Thyroid gland (tissue), 4 donors: ENCODE data around the gene PLCD1. TPM values are rescaled to one million over a fixed set of nuclear protein-coding genes. Genes with fewer than 3 reads are reported as not detected.
"Not testable (repeated sequence)": the region's sequence is repeated elsewhere in the genome, so short reads cannot be mapped to it uniquely, and the experiment has no call there.

ENCODE experiments used
- DNase-seq, 2 donors: peaks; one replicate each; pipeline ENCODE4 v3.0.0-alpha.2; 2019
- H3K27ac ChIP-seq, 3 donors: fragments of 200-600 bp; sonication (generic); 1 replicate in 2 of 3; 2 replicates in 1 of 3; pipeline ENCODE4 v1.5.1; 2016 to 2019; ENCODE audit warnings: mild to moderate bottlenecking in 1 of 3, moderate library complexity in 1 of 3
- H3K27me3 ChIP-seq: fragments of 200-600 bp; sonication (generic); one replicate; pipeline ENCODE4 v1.5.1; 2019
- H3K36me3 ChIP-seq, 2 donors: fragments of 200-600 bp; sonication (generic); one replicate each; pipeline ENCODE4 v1.5.1; 2016 to 2019
- H3K4me1 ChIP-seq, 2 donors: fragments of 200-600 bp; sonication (generic); one replicate each; pipeline ENCODE4 v1.5.1; 2017 to 2019
- H3K4me3 ChIP-seq, 3 donors: fragments of 200-600 bp; sonication (generic); replicated peaks in 1 of 3; 1 replicate in 2 of 3; 2 replicates in 1 of 3; pipeline ENCODE4 v1.5.1; 2016; ENCODE audit warnings: mild to moderate bottlenecking in 1 of 3
- H3K9me3 ChIP-seq: fragments of 200-600 bp; sonication (generic); one replicate; pipeline ENCODE4 v1.5.1; 2017
- POLR2A ChIP-seq, 2 donors: fragments of 450-650 bp; IDR thresholded peaks; one replicate each; pipeline ENCODE4 v1.6.1; 2017; ENCODE audit warnings: antibody characterized with exemption in 2 of 2, mild to moderate bottlenecking in 2 of 2, moderate library complexity in 1 of 2
- WGBS, 2 donors: methylation state at CpG; one replicate each; pipeline ENCODE4 v1.1.5; 2017; 5-methylcytosine and 5-hydroxymethylcytosine counted together
- intact Hi-C: fragments of 100-400 bp; cut with DNase I; formaldehyde crosslinking; loops from one replicate; pipeline ENCODE4 v1.15.1; 2023
- total RNA-seq, 4 donors: library from RNA; depleted of rRNA; stranded (reverse); fragments of >200 nt; gene quantifications; one replicate each; pipeline ENCODE4 v1.2.3, GENCODE V29; 2016
- TF ChIP-seq, protein P1 (sequence below), 6 experiments: fragments of 200-600 bp in 3 of 6; fragments of 450-650 bp in 3 of 6; sonication (generic) in 3 of 6; IDR thresholded peaks; one replicate each; pipeline ENCODE4 v1.5.1; 2016 to 2019; ENCODE audit warnings: antibody characterized with exemption in 6 of 6, mild to moderate bottlenecking in 2 of 6, inconsistent platforms in 1 of 6, moderate library complexity in 1 of 6

The PLCD1 gene
- total RNA-seq, 4 donors from 2014 or later = 13.8 to 19.9 (median 16.0) TPM

DNA sequence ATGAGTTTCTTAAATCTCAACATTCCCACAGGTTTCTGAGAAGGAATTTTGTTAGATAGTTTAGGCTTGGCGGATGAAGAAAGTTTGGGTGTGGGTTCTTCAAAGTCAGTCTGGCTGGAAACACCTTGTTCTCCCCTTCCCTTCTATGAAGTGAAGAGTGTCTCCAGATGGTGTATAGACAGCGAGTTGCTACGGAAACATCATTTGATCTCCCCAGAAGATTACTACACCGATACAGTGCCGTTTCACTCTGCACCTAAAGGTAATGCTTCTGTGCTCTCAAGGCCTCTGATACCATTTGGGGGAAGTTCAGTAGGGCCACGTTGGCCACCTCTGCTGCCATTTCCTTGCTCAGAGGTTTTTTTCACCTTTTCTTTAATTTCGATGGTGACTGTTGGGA, 30.1 kb upstream of the PLCD1 start:
- TF ChIP-seq POLR2A (IDR thresholded peaks at IDR 0.05) = no peak
- TF ChIP-seq, protein P1, sequence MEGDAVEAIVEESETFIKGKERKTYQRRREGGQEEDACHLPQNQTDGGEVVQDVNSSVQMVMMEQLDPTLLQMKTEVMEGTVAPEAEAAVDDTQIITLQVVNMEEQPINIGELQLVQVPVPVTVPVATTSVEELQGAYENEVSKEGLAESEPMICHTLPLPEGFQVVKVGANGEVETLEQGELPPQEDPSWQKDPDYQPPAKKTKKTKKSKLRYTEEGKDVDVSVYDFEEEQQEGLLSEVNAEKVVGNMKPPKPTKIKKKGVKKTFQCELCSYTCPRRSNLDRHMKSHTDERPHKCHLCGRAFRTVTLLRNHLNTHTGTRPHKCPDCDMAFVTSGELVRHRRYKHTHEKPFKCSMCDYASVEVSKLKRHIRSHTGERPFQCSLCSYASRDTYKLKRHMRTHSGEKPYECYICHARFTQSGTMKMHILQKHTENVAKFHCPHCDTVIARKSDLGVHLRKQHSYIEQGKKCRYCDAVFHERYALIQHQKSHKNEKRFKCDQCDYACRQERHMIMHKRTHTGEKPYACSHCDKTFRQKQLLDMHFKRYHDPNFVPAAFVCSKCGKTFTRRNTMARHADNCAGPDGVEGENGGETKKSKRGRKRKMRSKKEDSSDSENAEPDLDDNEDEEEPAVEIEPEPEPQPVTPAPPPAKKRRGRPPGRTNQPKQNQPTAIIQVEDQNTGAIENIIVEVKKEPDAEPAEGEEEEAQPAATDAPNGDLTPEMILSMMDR (IDR thresholded peaks at IDR 0.05) = no peak
- WGBS, 2 donors = 86 to 94% methylated on average over 7 of the region's 7 CpGs
- intact Hi-C loops = no loop called here

GRCh38 chr3:38059148-38059547, 29.7 kb upstream of the PLCD1 start:
- Histone ChIP-seq H3K36me3 (no peaks in the 10 kb centered on the region), H3K9me3 (no peaks in the 10 kb centered on the region), H3K4me1 (peaks cover 8 to 9% of the 10 kb centered on the region in 2 donors), H3K4me3 (no peak overlapping the region), H3K27ac (no peak overlapping the region), H3K27me3 (no peaks in the 10 kb centered on the region)
- no peak for TF ChIP-seq POLR2A (IDR thresholded peaks at IDR 0.05)
- TF ChIP-seq, protein P1 (IDR thresholded peaks at IDR 0.05) = no peak
- no peak for DNase-seq
- intact Hi-C loops = no loop called here
- WGBS, 2 donors = 84 to 89% methylated on average over 2 of the region's 2 CpGs

More for the DNA sequence above, 30.1 kb upstream of the PLCD1 start:
- H3K27me3 ChIP-seq = no peaks in the 10 kb centered on the region
- H3K36me3 ChIP-seq = no peaks in the 10 kb centered on the region
- H3K27ac ChIP-seq = no peak overlapping the region
- no peaks in the 10 kb centered on the region for H3K9me3 ChIP-seq
- peaks cover 4 to 8% of the 10 kb centered on the region in 2 donors for H3K4me1 ChIP-seq
- no peak for DNase-seq
- H3K4me3 ChIP-seq = no peak overlapping the region

DNA sequence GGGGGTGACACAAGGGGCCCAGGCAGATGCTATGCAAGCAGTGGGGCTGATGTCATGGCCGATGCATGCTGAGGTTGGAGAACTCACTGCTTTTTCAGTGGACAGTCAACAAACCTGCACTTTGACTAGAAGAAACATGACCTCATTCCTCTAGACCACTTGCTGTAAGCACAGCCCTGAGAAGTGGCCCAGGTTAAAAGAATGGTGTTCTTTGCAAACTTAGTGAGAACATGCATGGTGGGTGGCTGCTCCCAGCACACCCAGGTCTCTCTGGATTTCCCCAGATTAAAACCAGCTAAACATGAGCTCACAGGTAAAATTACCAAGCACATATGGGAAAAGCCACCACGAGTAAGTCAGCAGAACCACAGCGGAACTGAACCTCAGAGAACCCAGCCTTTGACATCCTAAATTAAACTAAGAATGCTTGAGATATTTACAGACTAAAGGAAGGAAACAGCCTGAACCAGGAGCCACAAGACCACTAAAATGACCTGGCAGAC, 25.1 kb upstream of the PLCD1 start:
- Histone ChIP-seq H3K36me3 (no peaks in the 10 kb centered on the region), H3K27me3 (no peaks in the 10 kb centered on the region), H3K27ac (no peak overlapping the region), H3K4me1 (peaks cover 0 to 10% of the 10 kb centered on the region in 2 donors), H3K4me3 (no peak overlapping the region), H3K9me3 (no peaks in the 10 kb centered on the region)
- intact Hi-C loops = no loop called here
- WGBS, 2 donors = 50 to 77% methylated on average over 2 to 3 of the region's 3 CpGs
- DNase-seq = no peak
- TF ChIP-seq POLR2A (IDR thresholded peaks at IDR 0.05) = no peak
- TF ChIP-seq, protein P1 (IDR thresholded peaks at IDR 0.05) = no peak

- H3K9me3 ChIP-seq, H3K27me3 ChIP-seq, H3K27ac ChIP-seq, intact Hi-C loops, H3K4me3 ChIP-seq, DNase-seq, H3K36me3 ChIP-seq: not testable (repeated sequence)
- peaks cover 0 to 16% of the 10 kb centered on the region in 2 donors for H3K4me1 ChIP-seq
- WGBS, 2 donors = 78 to 79% methylated on average over 7 of the region's 9 CpGs
Measured at GRCh38 chr3:38053813-38054498, 24.5 kb upstream of the PLCD1 start.

DNA sequence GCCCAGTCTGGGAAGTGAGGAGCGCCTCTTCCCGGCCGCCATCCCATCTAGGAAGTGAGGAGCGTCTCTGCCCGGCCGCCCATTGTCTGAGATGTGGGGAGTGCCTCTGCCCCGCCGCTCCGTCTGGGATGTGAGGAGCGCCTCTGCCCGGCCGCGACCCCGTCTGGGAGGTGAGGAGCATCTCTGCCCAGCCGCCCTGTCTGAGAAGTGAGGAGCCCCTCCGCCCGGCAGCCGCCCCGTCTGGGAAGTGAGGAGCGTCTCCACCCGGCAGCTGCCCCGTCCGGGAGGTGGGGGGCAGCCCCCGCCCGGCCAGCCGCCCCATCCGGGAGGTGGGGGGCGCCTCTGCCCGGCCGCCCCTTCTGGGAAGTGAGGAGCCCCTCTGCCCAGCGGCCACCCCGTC, 23.8 kb upstream of the PLCD1 start:
- DNase-seq = not testable (repeated sequence)

DNA sequence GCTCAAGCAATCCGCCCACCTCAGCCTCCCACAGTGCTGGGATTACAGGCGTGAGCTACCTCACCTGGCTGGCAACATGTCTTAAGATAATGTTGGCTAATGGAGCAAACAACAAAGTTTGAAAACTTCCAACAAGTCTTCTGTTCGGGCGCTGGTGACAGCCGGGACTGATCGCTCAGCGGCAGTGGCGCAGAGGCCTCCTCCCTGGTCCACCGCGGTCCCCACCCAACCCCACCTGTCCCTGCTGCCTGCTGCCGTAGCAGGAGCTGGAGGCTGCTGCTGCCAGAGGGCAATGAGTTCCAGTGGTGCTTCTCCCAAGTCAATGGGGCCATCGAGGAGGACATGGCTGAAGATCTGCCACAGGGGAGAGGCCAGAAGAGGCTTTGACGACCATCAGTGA, 21.7 kb upstream of the PLCD1 start:
- intact Hi-C loops = no loop called here
- Histone ChIP-seq H3K27ac (no peak overlapping the region), H3K36me3 (no peaks in the 10 kb centered on the region), H3K27me3 (no peaks in the 10 kb centered on the region), H3K9me3 (no peaks in the 10 kb centered on the region), H3K4me3 (no peak overlapping the region), H3K4me1 (peaks cover 0 to 16% of the 10 kb centered on the region in 2 donors)
- 92 to 95% methylated on average over 13 of the region's 13 CpGs for WGBS, 2 donors
- TF ChIP-seq, protein P1 (IDR thresholded peaks at IDR 0.05) = no peak
- TF ChIP-seq POLR2A (IDR thresholded peaks at IDR 0.05) = no peak
- no peak for DNase-seq

More for the DNA sequence above, 23.8 kb upstream of the PLCD1 start:
- H3K27ac ChIP-seq, H3K36me3 ChIP-seq, H3K4me3 ChIP-seq, H3K9me3 ChIP-seq, H3K27me3 ChIP-seq, intact Hi-C loops: not testable (repeated sequence)
- 97 to 98% methylated on average over 4 to 7 of the region's 32 CpGs for WGBS, 2 donors
- H3K4me1 ChIP-seq = peaks cover 0 to 16% of the 10 kb centered on the region in 2 donors
